Stimulated activated CD8-positive, alpha-beta memory T cell treated with anti-CD3 and anti-CD28 coated beads, Interleukin-12 subunit alpha, Interleukin-12 subunit beta, amount 100 ng/mL, for 24 hours (primary cell): Measurements from ENCODE around the gene TMEM131.
"Not testable (repeated sequence)": the region's sequence is repeated elsewhere in the genome, so short reads cannot be mapped to it uniquely, and the experiment has no call there.

ENCODE experiments used
- DNase-seq: peaks from one replicate; pipeline ENCODE4 v3.0.0-alpha.2; 2020; ENCODE audit errors: extremely low read depth

Gene TMEM131

DNA sequence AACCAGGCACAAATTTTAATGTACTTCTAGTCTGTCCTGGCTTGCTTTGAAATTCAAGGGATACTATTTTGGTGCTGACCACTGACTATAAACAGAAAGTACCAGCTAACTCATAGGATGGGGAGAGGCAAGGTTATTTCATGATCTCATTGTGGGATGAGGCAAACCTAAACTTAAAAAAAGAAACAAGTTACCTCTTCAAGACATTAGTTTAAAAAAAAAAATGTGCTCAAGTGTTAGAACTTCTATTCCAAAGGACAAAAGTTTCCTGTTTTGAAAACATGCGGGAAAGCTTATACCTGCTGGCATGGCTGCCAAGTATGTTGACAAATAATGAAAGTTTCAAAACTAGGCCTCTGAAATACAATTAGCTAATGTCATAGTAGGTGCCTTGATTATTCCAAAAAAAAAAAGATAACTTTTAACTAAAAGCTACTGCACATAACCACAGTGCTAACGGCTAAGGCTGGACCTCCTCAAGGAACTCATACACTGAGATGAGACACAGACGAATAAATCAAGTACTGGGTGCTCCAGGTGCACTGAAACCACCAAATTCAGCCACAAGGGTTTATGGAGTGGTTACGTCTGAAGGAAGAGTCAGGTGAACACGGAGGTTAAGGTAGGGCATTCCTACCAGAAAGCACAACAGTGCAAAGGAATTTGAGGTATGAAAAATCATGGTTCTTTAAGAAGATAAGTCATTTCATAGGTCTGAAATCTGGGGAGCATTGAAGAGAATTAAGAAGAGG lies 38.1 kb downstream of the TMEM131 start:
- no peak for DNase-seq

DNA sequence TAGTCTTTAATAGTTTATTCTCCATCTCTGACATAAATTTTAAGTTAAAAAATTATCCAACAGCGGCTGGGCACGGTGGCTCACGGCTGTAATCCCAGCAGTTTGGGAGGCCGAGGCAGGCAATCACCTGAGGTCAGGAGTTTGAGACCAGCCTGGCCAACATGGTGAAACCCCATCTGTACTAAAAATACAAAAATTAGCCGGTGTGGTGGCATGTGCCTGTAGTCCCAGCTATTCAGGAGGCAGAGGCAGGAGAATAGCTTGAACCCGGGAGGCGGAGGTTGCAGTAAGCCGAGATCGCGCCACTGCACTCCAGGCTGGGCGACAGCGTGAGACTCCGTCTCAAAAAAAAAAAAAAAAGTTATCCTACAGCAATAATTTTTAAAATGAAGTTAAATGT lies 39.0 kb downstream of the TMEM131 start:
- not testable (repeated sequence) for DNase-seq

- no peak for DNase-seq
These were observed 41.9 kb downstream of the TMEM131 start for GRCh38 chr2:97953853-97954252.

DNA sequence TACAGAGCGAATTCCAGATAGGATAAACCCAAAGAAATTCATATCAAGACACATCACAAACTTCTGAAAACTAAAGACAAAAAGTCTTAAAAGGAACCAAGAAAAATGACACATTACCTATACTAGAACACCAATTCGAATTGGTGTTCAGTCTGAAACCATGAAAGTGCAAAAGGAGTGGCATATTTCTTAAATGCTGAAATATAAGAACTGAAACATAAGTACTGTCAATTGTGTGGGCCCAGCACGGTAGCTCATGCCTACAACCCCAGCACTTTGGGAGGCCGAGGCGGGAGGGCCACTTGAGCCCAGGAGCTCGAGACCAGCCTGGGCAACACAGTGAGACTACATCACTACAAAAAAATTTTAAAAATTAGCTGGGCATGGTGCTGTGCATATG lies 43.4 kb downstream of the TMEM131 start:
- DNase-seq, result no peak

DNA sequence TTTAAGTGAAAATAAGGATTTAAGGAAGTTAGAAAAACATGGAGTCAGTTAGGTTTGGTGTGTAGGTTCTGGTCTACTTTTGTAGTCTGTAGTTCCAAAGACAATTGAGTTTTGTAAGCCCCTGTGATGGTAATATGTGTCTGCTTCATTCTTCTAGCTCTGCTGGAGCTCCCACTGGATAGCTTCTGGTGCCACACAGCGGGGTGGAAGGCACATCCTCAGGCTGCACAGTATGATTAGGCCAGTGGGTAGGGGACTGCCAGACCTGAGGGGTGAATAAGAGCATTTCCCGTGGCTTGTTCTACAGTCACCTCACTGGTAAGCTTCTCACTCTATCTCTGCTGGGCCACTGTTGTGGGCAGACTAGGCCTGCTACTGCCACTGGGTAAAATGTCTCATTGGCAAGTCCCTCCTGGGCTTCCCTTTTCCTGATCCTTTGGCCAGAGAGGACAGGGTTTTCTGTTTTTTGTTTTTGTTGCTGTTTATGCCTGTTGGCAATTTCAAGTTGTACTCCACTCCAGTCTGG lies 44.5 kb downstream of the TMEM131 start:
- no peak for DNase-seq

- DNase-seq, result no peak
These were observed 45.2 kb downstream of the TMEM131 start for GRCh38 chr2:97950329-97951154.

- no peak for DNase-seq
These were observed 46.8 kb downstream of the TMEM131 start for GRCh38 chr2:97948926-97949325.

DNA sequence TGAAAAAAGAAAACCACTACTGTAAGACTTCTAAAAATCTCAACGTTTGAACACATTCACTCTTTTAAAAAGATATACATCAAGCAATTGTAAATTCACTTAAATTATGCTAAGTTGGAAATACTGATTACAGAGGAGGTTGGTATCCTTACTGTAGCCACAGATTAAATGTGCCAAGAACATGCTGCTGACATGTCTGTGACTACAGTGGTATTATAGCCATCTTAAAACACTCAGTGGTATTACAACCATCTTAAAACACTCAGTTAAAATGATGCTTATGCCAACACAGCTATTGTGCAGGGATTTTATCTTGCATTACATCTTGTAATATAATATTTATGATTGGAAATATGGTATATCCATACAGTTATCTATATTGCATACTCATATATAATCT lies 50.0 kb downstream of the TMEM131 start:
- DNase-seq, result no peak

DNA sequence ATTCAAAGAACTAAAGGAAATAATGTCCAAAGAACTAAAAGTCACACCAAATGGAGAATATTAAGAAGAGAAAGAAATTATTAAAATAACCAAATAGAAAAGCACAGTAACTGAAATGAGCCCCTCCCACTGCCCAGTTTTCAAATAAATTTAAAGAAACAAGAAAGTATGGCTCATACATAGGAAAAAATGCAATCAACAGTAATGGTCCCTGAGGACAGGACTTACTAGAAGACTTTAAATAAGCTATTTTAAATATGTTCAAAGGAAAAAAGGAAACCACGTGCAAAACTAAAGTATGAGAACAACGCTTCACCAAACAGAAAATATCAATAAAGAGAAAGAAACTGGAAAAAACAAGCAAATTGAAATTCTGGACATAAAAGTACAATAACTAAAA lies 58.9 kb downstream of the TMEM131 start:
- no peak for DNase-seq

- no peak for DNase-seq
These were observed 59.5 kb downstream of the TMEM131 start for GRCh38 chr2:97936199-97936598.

GRCh38 chr2:97935719-97936161 lies 60.0 kb downstream of the TMEM131 start:
- no peak for DNase-seq

- no peak for DNase-seq
These were observed 62.6 kb downstream of the TMEM131 start for GRCh38 chr2:97932975-97933662.

DNA sequence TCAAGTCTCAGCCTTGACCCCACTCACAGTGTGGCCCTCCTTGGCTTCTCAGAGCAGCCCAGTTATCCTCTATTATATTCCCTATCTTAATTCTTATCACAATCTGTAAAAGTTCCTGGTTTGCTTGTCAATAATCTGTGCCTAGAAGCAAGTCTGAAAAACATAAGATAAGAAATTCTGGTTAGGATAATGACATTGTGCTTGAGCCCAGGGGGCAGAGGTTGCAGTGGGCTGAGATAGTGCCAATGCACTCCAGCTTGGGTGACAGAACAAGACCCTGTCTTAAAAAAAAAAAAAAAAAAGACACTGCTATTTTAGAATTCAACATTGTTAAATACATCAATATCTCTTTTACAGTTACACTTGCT lies 63.9 kb downstream of the TMEM131 start:
- DNase-seq, result no peak

GRCh38 chr2:97931118-97931857 lies 64.5 kb downstream of the TMEM131 start:
- DNase-seq, result no peak

DNA sequence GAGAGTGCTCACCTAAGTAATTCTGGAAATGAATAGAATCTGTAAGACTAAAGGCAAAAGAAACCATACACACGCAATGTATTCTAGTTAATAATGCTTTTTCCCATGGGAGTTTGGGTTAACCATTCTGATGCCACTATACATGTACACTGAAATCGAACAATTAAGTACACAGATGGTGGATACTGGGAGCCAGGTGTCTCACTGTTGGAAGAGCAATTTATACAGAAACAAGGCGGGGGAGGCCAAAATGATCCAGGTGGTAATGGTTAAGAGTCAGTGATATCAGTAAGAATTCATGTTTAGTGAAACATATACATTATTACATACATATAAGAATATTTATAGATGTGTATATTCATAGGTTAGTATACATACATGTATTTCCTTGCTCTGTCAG lies 67.2 kb downstream of the TMEM131 start:
- DNase-seq, result no peak

DNA sequence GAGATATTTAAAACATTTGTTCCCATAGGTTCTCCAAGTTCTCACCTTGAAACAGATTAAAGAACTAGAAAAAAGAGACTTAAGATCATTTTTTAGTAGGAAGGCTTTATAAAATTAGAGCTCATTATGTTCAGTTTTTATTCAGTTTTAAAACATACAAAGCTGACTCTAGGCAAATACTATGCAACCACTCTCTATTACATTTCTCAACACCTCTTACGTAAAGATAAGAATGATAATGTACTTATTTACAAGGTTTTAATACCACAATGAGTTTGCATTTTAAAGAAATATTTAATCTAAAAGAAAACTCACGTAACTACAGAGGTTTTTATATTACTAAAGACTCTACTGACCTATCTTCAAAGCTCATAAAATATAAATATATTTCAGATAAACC lies 68.8 kb downstream of the TMEM131 start:
- no peak for DNase-seq

- DNase-seq, result no peak
These were observed 71.6 kb downstream of the TMEM131 start for GRCh38 chr2:97924194-97924593.

DNA sequence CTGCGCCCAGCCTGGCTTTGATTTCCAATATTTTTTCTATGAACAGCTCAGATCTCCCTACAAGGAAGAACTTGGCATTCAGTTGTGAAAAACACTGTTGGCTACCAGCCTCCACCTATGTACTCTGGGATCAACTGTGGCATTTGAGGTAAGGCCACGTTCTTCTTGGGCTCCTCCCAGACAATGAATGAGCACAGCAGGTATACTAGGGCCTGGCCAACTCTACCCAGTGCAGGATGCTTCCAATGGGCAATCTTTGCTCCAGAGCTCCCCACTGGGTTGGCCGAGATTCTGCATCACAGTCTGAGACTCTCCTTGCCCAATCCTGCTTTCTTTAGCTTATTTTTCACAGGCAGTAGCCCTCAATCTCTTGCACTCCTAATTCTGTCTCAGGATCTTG lies 75.9 kb downstream of the TMEM131 start:
- no peak for DNase-seq

DNA sequence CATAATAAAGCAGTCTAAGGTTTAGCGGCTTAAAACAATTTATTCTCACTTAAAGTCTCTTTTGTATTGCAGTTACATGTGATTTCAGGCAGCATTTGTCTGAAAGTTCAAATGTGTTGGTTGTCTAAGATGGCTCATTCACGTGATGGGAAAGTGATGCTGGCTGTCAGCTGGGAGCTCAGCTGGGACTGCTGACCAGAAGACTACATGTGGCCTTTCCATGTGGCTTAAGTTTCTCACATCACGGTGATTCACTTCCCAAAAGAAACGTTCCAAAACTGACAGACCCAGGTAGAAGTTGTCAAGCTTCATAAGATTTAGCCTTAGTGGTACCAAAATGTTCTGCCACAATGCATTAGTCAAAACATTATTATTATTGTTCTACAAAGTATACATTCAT lies 76.9 kb downstream of the TMEM131 start:
- DNase-seq, result no peak

DNA sequence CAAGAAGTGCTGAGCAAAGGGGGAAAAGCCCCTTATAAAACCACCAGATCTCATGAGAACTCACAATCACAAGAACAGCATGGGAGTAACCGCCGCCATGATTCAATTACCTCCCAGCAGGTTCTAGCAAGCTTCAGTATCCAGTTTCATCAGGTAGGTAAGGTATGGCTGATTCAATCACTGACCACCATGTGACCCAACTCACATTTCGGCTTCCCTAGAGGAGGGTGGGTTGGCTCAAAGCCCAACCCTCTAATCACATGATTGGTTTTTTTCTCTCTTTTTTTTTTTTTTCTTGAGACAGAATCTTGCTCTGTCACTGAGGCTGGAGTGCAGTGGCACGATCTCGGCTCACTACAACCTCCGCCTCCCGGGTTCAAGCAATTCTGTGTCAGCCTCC lies 78.1 kb downstream of the TMEM131 start:
- DNase-seq, result not testable (repeated sequence)

- DNase-seq, result no peak
These were observed 81.0 kb downstream of the TMEM131 start for GRCh38 chr2:97914691-97915213.
